ENCODE results near the gene ALDH1A2. TPM values are rescaled to one million over a fixed set of nuclear protein-coding genes. Genes with fewer than 3 reads are reported as not detected.
"Not testable (repeated sequence)": the region's sequence is repeated elsewhere in the genome, so short reads cannot be mapped to it uniquely, and the experiment has no call there.

The ALDH1A2 gene
- polyA plus RNA-seq, 1 donor from 2014 or later = 0.24 TPM

DNA sequence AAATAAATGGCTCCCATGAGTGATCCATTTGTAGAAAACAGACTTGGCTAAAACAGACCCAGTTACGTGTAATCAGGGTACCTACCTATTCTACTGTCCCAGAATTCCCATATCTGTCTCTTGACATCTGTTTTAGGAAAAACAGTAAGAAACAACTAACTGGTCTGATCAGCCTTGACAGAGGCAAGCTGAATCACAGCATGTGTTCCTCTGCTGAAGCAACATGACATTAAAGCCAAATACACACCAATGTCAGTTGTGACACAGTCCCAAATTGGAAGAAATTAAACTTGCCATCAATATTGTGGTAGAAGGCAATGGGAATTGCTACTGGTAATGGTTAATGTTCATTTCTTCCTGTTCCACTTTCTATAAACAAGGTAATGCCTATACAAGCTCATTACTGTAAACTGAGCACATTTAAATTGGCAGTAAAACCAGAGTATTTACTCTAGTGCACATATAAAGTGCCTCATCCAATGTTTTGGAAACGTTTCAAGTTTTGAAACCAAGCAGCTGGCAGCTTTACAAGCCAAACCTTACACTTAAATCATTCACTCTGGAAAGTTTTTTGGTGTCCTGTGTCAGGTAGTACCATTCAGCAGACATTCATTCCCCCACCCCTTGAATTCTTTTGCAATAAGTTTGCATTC lies 27.0 kb downstream of the ALDH1A2 start:
- no peak overlapping the region for H3K4me2 ChIP-seq (ENCODE audit: low read length)
- TF ChIP-seq POLR2AphosphoS5 (IDR thresholded peaks at IDR 0.05) (no peak), EZH2 (IDR thresholded peaks at IDR 0.05; ENCODE audit: borderline replicate concordance, insufficient read depth, low read length, poor library complexity, severe bottlenecking) (no peak), EP300 (conservative IDR thresholded peaks at IDR 0.05; ENCODE audit: poor library complexity, severe bottlenecking) (no peak), TAF1 (IDR thresholded peaks at IDR 0.05; ENCODE audit: low read depth) (no peak)
- TF ChIP-seq, protein P1, sequence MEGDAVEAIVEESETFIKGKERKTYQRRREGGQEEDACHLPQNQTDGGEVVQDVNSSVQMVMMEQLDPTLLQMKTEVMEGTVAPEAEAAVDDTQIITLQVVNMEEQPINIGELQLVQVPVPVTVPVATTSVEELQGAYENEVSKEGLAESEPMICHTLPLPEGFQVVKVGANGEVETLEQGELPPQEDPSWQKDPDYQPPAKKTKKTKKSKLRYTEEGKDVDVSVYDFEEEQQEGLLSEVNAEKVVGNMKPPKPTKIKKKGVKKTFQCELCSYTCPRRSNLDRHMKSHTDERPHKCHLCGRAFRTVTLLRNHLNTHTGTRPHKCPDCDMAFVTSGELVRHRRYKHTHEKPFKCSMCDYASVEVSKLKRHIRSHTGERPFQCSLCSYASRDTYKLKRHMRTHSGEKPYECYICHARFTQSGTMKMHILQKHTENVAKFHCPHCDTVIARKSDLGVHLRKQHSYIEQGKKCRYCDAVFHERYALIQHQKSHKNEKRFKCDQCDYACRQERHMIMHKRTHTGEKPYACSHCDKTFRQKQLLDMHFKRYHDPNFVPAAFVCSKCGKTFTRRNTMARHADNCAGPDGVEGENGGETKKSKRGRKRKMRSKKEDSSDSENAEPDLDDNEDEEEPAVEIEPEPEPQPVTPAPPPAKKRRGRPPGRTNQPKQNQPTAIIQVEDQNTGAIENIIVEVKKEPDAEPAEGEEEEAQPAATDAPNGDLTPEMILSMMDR (IDR thresholded peaks at IDR 0.05; ENCODE audit: poor library complexity, severe bottlenecking) = no peak
- H3K9me3 ChIP-seq (ENCODE audit: low read length) = no peaks in the 10 kb centered on the region
- H3K79me2 ChIP-seq (replicated peaks; ENCODE audit: insufficient read depth, low read length) = no peaks in the 10 kb centered on the region
- no peaks in the 10 kb centered on the region for H4K20me1 ChIP-seq (ENCODE audit: insufficient read depth)
- no peaks in the 10 kb centered on the region for H3K27me3 ChIP-seq (ENCODE audit: insufficient read depth, low read depth, low read length)
- no peak overlapping the region for H3K4me3 ChIP-seq (ENCODE audit: low read length)
- no peaks in the 10 kb centered on the region for H3K36me3 ChIP-seq (ENCODE audit: insufficient read depth, low read length)
- no peaks in the 10 kb centered on the region for H3K9me2 ChIP-seq (ENCODE audit: insufficient read depth, low read length)
- no peaks in the 10 kb centered on the region for H3F3A ChIP-seq (ENCODE audit: insufficient read depth, low read length, poor library complexity, severe bottlenecking)
- H3K27ac ChIP-seq (ENCODE audit: low read length) = no peak overlapping the region
- no peak overlapping the region for H3K9ac ChIP-seq (ENCODE audit: low read length)
- H2AFZ ChIP-seq (ENCODE audit: low read depth, low read length) = no peak overlapping the region

DNA sequence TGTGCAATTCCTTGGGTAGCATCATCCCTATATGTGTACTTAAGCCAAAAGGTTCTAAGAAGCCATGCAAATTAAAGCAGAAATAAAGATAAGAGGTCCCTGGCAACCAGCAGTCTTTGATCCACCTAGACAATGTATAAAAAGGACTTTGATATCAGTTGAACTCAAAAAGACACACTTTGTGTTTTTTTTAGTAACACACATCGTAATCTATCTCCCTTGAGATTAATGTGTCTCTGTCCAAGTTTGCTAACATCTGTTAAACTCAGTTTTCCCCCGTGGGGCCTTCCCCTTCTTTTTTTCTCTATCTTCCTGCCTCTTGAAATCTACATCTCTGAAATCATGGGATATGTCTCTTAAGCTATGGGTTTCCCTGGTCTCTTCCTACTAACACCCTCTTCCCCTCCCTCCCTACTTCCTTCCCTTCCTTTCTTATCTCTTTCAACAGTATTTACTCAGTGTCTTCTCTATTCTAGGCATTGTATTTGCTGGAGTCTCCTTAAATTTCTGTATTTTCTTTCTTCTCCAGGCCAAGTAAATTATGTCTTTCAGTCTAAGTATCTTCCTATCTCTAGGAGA lies 27.7 kb downstream of the ALDH1A2 start:
- Histone ChIP-seq H3K27me3 (ENCODE audit: insufficient read depth, low read depth, low read length) (no peaks in the 10 kb centered on the region), H3K36me3 (ENCODE audit: insufficient read depth, low read length) (no peaks in the 10 kb centered on the region), H2AFZ (ENCODE audit: low read depth, low read length) (no peak overlapping the region), H3F3A (ENCODE audit: insufficient read depth, low read length, poor library complexity, severe bottlenecking) (no peaks in the 10 kb centered on the region), H3K9me3 (ENCODE audit: low read length) (no peaks in the 10 kb centered on the region), H3K9me2 (ENCODE audit: insufficient read depth, low read length) (no peaks in the 10 kb centered on the region), H3K27ac (ENCODE audit: low read length) (no peak overlapping the region), H3K4me3 (ENCODE audit: low read length) (no peak overlapping the region), H4K20me1 (ENCODE audit: insufficient read depth) (no peaks in the 10 kb centered on the region), H3K79me2 (replicated peaks; ENCODE audit: insufficient read depth, low read length) (no peaks in the 10 kb centered on the region), H3K4me2 (ENCODE audit: low read length) (no peak overlapping the region), H3K9ac (ENCODE audit: low read length) (no peak overlapping the region)
- TF ChIP-seq EZH2 (IDR thresholded peaks at IDR 0.05; ENCODE audit: borderline replicate concordance, insufficient read depth, low read length, poor library complexity, severe bottlenecking) (no peak), TAF1 (IDR thresholded peaks at IDR 0.05; ENCODE audit: low read depth) (no peak), EP300 (conservative IDR thresholded peaks at IDR 0.05; ENCODE audit: poor library complexity, severe bottlenecking) (no peak), RAD21 (conservative IDR thresholded peaks at IDR 0.05) (no peak)

DNA sequence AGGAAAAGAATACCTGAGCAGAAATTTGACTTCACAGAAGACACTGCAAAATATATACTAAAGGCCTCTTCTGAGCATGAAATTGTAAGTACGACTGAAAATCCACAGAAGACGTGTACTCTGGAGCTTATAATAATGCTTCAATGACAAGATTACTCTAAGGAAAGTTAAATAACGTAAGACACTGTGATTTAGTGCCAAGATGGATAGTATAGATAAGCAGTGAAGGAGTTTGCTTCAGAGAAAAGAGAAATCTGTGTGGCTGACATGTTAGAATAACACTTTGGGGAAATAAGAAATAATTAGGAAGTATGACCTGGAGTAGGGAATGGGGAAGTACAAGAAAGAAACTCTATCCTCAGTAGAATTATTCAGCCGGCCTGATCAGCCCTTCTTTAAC lies 28.9 kb downstream of the ALDH1A2 start:
- no peaks in the 10 kb centered on the region for H3K9me3 ChIP-seq (ENCODE audit: low read length)
- H4K20me1 ChIP-seq (ENCODE audit: insufficient read depth) = no peaks in the 10 kb centered on the region
- no peaks in the 10 kb centered on the region for H3K27me3 ChIP-seq (ENCODE audit: insufficient read depth, low read depth, low read length)
- no peak overlapping the region for H3K9ac ChIP-seq (ENCODE audit: low read length)
- H3K4me2 ChIP-seq (ENCODE audit: low read length) = no peak overlapping the region
- no peaks in the 10 kb centered on the region for H3K36me3 ChIP-seq (ENCODE audit: insufficient read depth, low read length)
- TF ChIP-seq SMC3 (conservative IDR thresholded peaks at IDR 0.05; ENCODE audit: poor library complexity) = no peak
- TF ChIP-seq REST (IDR thresholded peaks at IDR 0.05; ENCODE audit: borderline replicate concordance) = no peak
- TF ChIP-seq MXI1 (conservative IDR thresholded peaks at IDR 0.05; ENCODE audit: poor library complexity, severe bottlenecking) = no peak
- TF ChIP-seq EZH2 (IDR thresholded peaks at IDR 0.05; ENCODE audit: borderline replicate concordance, insufficient read depth, low read length, poor library complexity, severe bottlenecking) = no peak
- TF ChIP-seq, protein P1 (IDR thresholded peaks at IDR 0.05; ENCODE audit: poor library complexity, severe bottlenecking) = no peak
- no peak for TF ChIP-seq RAD21 (conservative IDR thresholded peaks at IDR 0.05)
- TF ChIP-seq TAF1 (IDR thresholded peaks at IDR 0.05; ENCODE audit: low read depth) = no peak
- no peak for TF ChIP-seq POLR2AphosphoS5 (IDR thresholded peaks at IDR 0.05)
- no peak for TF ChIP-seq EP300 (conservative IDR thresholded peaks at IDR 0.05; ENCODE audit: poor library complexity, severe bottlenecking)
- no peak overlapping the region for H3K27ac ChIP-seq (ENCODE audit: low read length)
- H3K9me2 ChIP-seq (ENCODE audit: insufficient read depth, low read length) = no peaks in the 10 kb centered on the region
- no peaks in the 10 kb centered on the region for H3F3A ChIP-seq (ENCODE audit: insufficient read depth, low read length, poor library complexity, severe bottlenecking)
- H3K79me2 ChIP-seq (replicated peaks; ENCODE audit: insufficient read depth, low read length) = no peaks in the 10 kb centered on the region
- no peak overlapping the region for H2AFZ ChIP-seq (ENCODE audit: low read depth, low read length)
- H3K4me3 ChIP-seq (ENCODE audit: low read length) = no peak overlapping the region

DNA sequence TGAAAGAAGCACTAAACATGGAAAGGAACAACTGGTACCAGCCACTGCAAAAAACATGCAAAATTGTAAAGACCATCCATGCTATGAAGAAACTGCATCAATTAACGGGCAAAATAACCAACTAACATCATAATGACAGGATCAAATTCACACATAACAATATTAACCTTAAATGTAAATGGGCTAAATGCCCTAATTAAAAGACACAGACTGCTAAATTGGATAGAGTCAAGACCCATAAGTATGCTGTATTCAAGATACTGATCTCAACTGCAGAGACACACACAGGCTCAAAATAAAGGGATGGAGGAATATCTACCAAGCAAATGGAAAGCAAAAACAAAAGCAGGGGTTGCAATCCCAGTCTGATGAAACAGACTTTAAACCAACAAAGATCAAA lies 37.1 kb downstream of the ALDH1A2 start:
- not testable (repeated sequence) for H3K36me3 ChIP-seq (ENCODE audit: insufficient read depth, low read length); H3K79me2 ChIP-seq (replicated peaks; ENCODE audit: insufficient read depth, low read length)

More for the DNA sequence above, 37.1 kb downstream of the ALDH1A2 start:
- H4K20me1 ChIP-seq (ENCODE audit: insufficient read depth); H3K9ac ChIP-seq (ENCODE audit: low read length); H3K9me3 ChIP-seq (ENCODE audit: low read length); H3K27ac ChIP-seq (ENCODE audit: low read length); H2AFZ ChIP-seq (ENCODE audit: low read depth, low read length); H3F3A ChIP-seq (ENCODE audit: insufficient read depth, low read length, poor library complexity, severe bottlenecking); H3K4me2 ChIP-seq (ENCODE audit: low read length); H3K4me3 ChIP-seq (ENCODE audit: low read length); H3K27me3 ChIP-seq (ENCODE audit: insufficient read depth, low read depth, low read length); H3K9me2 ChIP-seq (ENCODE audit: insufficient read depth, low read length): not testable (repeated sequence)

Data from neural cell (in vitro differentiated cells).